NK-92 (cell line): ENCODE measurements around the gene SAE1.
"Not testable (repeated sequence)": the region's sequence is repeated elsewhere in the genome, so short reads cannot be mapped to it uniquely, and the experiment has no call there.

ENCODE experiments used
- DNase-seq: peaks from one replicate; lab custom pipeline; 2025; ENCODE audit not compliant: unreplicated experiment; lab: John Stamatoyannopoulos, UW

SAE1 gene

GRCh38 chr19:47239152-47239551, 108.5 kb downstream of the SAE1 start:
- DNase-seq: no peak

DNA sequence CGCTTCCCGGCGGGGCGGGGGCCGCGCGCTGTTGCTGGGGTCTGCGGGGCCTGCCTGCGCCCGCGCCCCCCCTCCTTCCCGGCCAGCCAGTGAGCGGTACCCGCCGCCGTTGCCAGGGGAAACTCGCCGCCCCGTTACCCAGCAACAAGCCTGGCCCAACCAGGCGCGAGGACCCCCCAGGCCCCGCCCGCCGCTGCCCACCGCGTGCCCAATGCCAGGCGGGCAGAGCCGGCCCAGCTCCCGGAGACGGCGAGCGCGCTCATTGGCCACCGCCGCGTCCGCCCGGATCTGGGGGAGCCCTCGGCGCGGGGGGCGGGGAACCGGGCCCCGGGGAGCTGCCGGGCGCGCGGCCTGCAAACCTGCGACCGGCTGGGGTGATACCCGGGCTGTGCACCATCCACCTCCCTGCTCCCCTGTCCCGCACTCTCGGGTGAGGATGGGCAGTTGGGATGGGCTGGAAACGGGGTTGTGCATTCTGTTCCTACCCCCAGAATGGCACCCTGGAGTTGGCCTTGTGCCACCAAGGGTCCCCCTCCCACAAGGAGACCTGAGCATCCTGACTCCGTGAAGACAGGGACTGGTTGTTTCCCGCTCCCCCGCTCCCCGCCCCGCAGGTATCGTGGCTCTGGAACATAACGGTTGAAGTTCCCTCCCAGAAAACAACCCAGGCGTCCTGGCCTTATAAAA, 109.1 kb downstream of the SAE1 start:
- DNase-seq: no peak

DNA sequence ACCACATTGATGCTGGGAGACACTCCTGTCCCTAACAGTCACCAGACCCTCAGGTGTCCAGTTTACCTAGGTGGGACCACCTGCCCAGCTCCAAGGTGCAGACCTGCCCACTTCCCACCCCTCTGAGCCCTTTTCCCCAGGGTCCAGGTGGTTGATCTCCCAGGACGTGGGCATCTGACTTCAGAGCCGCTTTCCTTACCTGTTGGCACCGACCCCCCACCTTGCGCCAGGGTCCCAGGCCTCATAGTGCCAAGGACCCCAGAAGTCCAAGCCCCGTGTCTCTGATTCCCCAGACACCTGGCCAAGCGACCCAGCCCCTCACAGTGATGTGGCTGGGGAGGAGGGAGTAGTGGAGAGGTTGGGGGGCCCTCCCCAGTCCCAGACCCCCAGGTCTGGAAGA, 109.9 kb downstream of the SAE1 start:
- DNase-seq: no peak

- no peak for DNase-seq
These were observed 110.6 kb downstream of the SAE1 start for GRCh38 chr19:47240996-47241918.

GRCh38 chr19:47241919-47242577, 111.4 kb downstream of the SAE1 start:
- DNase-seq: no peak

GRCh38 chr19:47243364-47243775, 112.7 kb downstream of the SAE1 start:
- DNase-seq: no peak

GRCh38 chr19:47243776-47244547, 113.3 kb downstream of the SAE1 start:
- DNase-seq: no peak

DNA sequence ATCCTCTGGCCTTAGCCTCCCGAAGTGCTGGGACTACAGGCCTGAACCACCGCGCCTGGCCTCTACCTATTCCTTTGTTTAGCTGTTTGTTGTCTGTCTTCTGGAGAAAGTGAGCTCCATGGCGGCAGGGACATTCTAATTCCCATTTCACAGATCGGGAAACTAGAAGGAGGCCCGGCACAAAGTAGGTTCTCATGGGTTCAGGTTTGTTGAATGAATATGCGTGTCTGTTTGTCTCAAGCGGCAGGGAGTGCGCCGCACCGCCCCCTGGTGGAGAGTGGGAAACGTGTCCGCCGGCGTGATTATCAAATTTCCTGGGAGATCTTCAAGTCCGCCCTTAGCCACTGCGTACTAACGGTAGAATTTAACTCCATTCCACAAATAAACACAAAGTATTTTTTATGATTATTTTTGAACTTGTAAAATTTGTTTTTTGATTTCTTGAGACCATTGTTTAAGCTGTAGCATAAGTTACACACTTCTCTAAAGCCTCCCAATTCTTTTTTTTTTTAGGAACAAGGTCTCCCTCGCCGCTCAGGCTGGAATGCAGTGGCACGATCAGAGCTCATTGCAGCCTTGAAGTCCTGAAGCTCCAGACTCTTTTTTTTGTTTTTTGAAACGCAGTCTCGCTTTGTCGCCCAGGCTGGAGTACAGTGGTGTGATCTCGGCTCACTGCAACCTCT, 116.8 kb downstream of the SAE1 start:
- DNase-seq: no peak

- DNase-seq: not testable (repeated sequence)
These were observed 122.4 kb downstream of the SAE1 start for GRCh38 chr19:47253016-47253415.

DNA sequence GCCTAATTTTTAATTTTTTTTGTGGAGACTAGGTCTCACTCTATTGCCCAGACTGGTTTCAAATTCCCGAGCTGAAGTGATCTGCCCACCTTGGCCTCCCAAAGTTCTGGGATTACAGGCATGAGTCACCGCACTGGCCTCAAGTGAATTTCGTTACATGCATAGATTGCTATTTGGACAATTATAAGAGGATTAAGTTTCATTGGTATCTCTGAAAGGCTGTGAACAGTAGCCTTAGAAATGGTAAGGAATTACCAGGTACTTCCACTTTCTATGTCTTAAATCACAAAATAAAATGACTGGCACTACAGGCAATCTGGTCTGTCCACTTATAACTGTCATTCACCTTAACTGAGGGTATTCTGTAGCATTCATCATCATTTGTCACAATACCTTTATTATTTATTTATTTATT, 122.8 kb downstream of the SAE1 start:
- no peak for DNase-seq

- DNase-seq: no peak
These were observed 123.3 kb downstream of the SAE1 start for GRCh38 chr19:47253970-47254369.

DNA sequence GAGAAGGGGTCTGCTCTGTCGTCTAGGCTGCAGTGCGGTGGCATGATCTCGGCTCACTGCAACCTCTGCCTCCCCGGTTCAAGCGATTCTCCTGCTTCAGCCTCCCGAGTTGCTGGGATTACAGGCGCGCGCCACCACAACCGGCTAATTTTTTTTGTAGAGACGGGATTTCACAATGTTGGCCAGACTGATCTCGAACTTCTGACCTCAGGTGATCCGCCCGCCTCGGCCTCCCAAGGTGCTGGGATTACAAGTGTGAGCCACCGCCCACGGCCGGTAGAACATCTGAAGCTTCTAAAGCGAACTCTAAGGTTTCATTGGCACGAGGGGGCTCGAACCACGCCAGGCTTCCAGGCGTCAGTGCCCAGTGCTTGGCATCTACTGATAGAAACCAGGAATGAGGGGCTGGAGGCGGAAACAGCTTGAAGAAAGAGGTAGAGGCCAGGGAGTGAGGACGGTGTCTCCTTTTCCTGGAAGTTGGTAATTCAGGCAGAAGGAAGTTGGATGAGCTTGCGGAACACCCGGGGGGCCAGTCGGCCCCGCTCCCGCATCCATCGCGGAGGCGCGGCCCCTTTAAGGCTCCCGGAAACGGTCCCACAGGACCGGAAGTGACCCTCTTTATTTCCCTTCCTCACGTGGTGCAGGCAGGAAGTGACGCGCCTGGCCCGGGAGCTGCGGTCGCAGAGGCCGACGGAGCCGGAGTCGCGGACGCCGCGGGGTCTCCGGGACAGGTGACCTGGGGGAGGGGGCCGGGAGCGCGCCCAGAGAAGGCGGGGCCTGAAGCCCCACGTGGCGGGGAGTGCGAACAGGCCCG, 125.5 kb downstream of the SAE1 start, which contains the start of gene CCDC9:
Gene CCDC9 (plus strand): TSS at position 647 of the 814 bp plus-strand sequence. CDS start 1,876 bp downstream, outside the sequence.
- DNase-seq: no peak

DNA sequence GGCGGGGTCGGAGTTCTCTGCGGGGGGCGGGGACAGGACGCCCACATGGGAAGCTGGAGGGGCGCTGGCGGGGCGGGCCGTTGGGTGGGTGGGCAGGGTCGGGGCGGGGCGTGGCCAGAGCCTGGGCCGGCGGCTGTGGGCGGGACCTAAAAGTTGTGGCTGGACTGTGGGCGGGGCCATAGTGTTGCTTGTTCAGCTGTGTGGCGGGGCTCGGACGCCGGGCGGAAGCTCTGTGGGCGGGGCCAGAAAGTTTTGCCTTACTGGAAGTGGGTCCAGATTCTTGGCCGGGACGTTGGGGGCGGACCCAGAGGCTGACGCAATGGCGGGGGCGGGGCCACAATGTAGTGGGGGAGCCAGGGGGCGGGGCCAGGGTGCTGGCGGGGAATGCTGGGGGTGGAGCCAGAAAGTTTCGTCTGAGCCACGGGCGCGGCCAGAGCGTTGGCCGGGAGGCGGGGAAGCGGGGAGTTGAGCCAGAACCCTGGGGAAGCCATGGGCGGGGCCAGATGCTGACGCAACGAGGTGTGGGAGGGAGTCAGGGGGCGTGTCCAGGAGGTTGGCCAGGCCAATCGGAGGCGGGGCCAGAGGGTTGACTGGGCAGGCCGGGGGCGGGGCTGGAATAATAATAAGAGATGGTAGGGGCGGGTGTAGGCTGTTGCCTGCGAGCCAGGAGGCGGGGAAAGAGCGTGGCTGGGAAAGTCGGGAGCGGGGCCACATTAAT, 126.2 kb downstream of the SAE1 start:
- peak; percentile 99 for DNase-seq

- no peak for DNase-seq
These were observed 127.0 kb downstream of the SAE1 start for GRCh38 chr19:47257411-47258169.

GRCh38 chr19:47258434-47258833, 127.8 kb downstream of the SAE1 start:
- no peak for DNase-seq

DNA sequence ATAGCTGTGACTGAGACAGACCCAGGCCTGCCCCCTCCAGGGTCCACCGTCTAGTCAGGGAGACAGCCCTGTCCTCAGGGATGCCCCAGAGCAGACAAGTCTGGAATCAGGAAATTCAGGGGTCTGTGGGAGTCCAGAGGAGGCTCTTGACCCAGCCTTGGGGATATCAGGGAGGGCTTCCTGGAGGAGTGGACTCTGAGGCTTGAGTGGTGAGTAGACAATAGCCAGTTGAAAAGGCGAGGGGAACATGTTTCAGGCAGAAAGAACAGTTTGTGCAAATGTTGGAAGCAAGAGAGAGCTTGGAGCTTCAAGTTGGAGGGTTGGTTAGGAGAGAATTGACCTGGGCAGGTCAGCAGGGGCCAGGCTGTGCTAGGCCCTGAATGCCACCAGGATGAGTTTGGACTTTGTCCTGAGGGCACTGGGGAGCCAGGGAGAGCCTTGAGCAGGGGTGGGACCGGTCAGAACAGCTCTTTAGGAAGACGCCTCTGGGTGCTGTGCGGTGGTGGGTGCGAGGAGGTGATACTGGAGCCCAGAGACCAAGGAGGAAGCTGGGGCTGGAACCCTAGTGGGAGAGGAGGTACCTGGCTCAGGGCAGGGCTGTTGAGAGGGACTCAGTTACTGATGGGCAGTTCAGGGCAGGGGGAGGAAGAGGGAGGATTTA, 128.4 kb downstream of the SAE1 start:
- no peak for DNase-seq
